HFFc6 (cell line): ENCODE results near the gene GPC6. TPM values are rescaled to one million over a fixed set of nuclear protein-coding genes. Genes with fewer than 3 reads are reported as not detected.

Experiments used
- DNase-seq: peaks from one replicate; pipeline ENCODE4 v3.0.0-alpha.2; 2018
- H3K27ac Mint-ChIP-seq: 2 replicates; pipeline ENCODE4 v1.8.0; 2020; ENCODE audit warnings: mild to moderate bottlenecking, mixed read lengths
- H3K27me3 Mint-ChIP-seq: 2 replicates; pipeline ENCODE4 v1.8.0; 2021; ENCODE audit warnings: mild to moderate bottlenecking, moderate library complexity, mixed read lengths; ENCODE audit not compliant: insufficient read depth
- H3K36me3 Mint-ChIP-seq: 2 replicates; pipeline ENCODE4 v1.8.0; 2021; ENCODE audit warnings: low read depth, mixed read lengths
- H3K4me1 Mint-ChIP-seq: 2 replicates; pipeline ENCODE4 v1.8.0; 2020; ENCODE audit warnings: low read depth, mixed read lengths
- H3K4me3 Mint-ChIP-seq: 2 replicates; pipeline ENCODE4 v1.8.0; 2020; ENCODE audit warnings: mild to moderate bottlenecking, moderate library complexity, mixed read lengths
- H3K9me3 Mint-ChIP-seq: 2 replicates; pipeline ENCODE4 v1.8.0; 2020; ENCODE audit warnings: mild to moderate bottlenecking, mixed read lengths
- CTCF ChIP-seq: fragments of 200-600 bp; sonication (generic); IDR thresholded peaks from 2 replicates; pipeline ENCODE4 v1.5.0; 2021; ENCODE audit warnings: antibody characterized with exemption, mild to moderate bottlenecking
- total RNA-seq, 6 experiments: library from RNA; stranded (reverse); fragmentation: NEBNext Ultra II Directional; extraction: Animal tissue kit (Norgen Biotek cat#: 25700); gene quantifications; 2 replicates in 1 of 6; 3 replicates in 5 of 6; pipeline ENCODE4 v1.2.3, GENCODE V29; 2021

GPC6 gene
- total RNA-seq, 6 experiments from 2014 or later = 3.0 to 5.3 (median 4.4) TPM

DNA sequence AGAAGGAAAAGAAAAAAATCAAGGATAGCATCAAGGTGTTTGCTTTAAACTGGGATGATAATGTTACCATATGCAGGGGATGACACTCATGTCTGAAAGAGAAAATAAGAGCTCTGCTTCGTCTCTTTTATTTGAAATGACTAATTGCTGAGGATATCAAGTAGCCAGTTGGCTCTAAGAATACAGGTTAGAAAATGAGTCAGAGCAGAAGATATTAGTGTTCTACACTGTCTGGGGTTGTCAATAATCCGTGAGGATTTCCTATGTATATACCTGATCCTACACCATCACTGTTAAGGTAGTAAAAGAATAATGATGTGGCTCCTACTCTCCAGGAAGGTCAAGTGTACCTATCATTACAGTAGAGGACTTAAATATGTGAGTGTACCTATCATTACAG, 562.5 kb downstream of the GPC6 start:
- Mint-ChIP-seq H3K9me3 (no peaks in the 10 kb centered on the region), H3K27ac (no peak overlapping the region), H3K4me1 (no peaks in the 10 kb centered on the region), H3K36me3 (no peaks in the 10 kb centered on the region), H3K27me3 (no peaks in the 10 kb centered on the region; the same call in 1 of the 2 replicates), H3K4me3 (no peak overlapping the region)
- no peak for DNase-seq
- no peak for TF ChIP-seq CTCF

DNA sequence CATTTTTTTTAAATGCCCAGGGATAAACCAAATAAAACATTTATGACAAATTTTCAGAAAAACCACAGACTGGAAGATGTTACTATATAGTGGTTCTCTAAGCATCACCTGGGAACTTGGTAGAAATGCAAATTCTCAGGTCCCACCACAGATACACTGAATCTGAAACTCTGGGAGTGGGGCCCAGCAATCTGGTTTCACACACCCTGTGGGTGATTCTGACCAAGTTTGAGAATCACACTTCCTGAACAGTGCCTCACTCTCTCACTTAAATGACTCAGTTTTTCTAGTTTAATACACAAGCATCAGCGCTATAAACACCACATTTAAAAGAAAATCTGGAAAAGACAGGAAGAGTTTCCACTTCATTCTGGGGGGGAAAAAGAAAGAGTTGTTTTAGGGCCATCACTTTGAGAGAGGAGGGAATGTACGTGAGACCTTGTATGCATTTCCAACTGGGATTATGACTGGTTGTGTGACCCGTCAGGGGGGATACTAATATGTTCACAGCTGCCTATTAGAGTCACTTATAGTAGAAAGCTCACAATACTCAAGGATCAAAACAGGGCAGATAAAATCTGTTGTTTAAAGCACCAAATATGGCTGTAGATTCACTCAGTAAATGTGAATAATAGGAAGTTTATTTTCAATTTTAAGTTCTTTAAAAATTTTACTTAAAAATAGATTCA, 567.7 kb downstream of the GPC6 start:
- Mint-ChIP-seq H3K9me3 (no peaks in the 10 kb centered on the region), H3K27me3 (no peaks in the 10 kb centered on the region; the same call in 1 of the 2 replicates), H3K27ac (no peak overlapping the region), H3K36me3 (no peaks in the 10 kb centered on the region), H3K4me3 (no peak overlapping the region), H3K4me1 (no peaks in the 10 kb centered on the region; the same call in 1 of the 2 replicates)
- no peak for DNase-seq
- no peak for TF ChIP-seq CTCF

DNA sequence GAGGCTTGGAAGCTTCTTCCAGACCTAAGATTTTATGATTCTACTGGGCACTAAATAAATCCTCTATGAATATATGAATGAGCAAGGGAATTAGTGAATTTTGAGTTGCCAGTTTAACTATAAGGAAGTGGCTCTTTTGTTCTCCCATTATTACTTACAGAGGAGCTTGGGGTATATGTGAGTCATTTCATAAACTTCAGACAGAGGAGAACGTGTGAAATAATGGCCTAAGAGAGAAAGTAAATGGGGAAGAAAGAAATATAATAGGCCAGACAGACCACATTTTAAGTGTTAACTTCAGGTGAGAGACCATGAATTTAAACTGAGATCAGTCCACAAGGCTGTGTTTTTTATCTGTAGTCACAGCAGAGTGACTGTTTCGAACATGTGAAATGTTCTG, 570.9 kb downstream of the GPC6 start:
- H3K4me1 Mint-ChIP-seq = no peaks in the 10 kb centered on the region; the same call in 1 of the 2 replicates
- no peak for DNase-seq
- H3K27me3 Mint-ChIP-seq = no peaks in the 10 kb centered on the region; the same call in 1 of the 2 replicates
- no peak overlapping the region for H3K4me3 Mint-ChIP-seq
- no peak overlapping the region for H3K27ac Mint-ChIP-seq
- TF ChIP-seq CTCF = no peak
- no peaks in the 10 kb centered on the region for H3K36me3 Mint-ChIP-seq
- H3K9me3 Mint-ChIP-seq = no peaks in the 10 kb centered on the region

GRCh38 chr13:93800342-93800741, 573.7 kb downstream of the GPC6 start:
- H3K27me3 Mint-ChIP-seq = no peaks in the 10 kb centered on the region; the same call in 1 of the 2 replicates
- no peaks in the 10 kb centered on the region for H3K36me3 Mint-ChIP-seq
- TF ChIP-seq CTCF = no peak
- no peak for DNase-seq
- H3K27ac Mint-ChIP-seq = no peak overlapping the region
- H3K4me1 Mint-ChIP-seq = no peaks in the 10 kb centered on the region; the same call in 1 of the 2 replicates
- no peak overlapping the region for H3K4me3 Mint-ChIP-seq
- H3K9me3 Mint-ChIP-seq = no peaks in the 10 kb centered on the region

DNA sequence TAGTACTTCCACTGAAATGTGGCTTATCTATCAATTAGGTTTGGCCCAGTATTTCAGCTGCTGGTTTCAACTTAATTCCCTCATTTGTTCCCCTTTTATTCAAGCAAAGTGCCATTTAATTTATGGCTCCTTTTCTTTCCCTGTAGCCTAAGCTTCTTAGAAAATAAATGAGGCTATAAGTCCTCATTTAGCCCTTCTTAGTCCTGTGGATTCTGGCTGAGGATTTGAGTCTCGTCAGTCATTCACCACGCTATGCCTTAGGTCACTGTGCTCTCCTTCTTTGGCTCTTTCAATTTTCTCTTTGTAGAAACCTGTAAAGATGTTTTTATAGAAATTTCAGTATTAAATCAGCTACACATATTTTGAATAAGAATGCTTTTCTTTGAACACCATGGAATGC, 579.1 kb downstream of the GPC6 start:
- H3K36me3 Mint-ChIP-seq = no peaks in the 10 kb centered on the region
- H3K27ac Mint-ChIP-seq = no peak overlapping the region
- no peaks in the 10 kb centered on the region for H3K9me3 Mint-ChIP-seq
- H3K4me3 Mint-ChIP-seq = no peak overlapping the region
- H3K27me3 Mint-ChIP-seq = peaks cover 4% of the 10 kb centered on the region; the same call in 1 of the 2 replicates
- no peak for TF ChIP-seq CTCF
- H3K4me1 Mint-ChIP-seq = no peaks in the 10 kb centered on the region
- DNase-seq = no peak
